IMR-90 (cell line): Measurements from ENCODE around the gene HDHD5. TPM values are rescaled to one million over a fixed set of nuclear protein-coding genes. Genes with fewer than 3 reads are reported as not detected.

Source experiments
- ATAC-seq: fragments of 200-7000 bp; cut with Tn5 transposase; 2 replicates; pipeline ENCODE4 v1.9.1; 2020; ENCODE audit warnings: low read depth, mild to moderate bottlenecking, moderate library complexity
- BruUV-seq: library from RNA; stranded (reverse); fragments of 400-500 nt; replicated peaks from 2 replicates; lab custom pipeline; 2021; lab: Mats Ljungman, UMichigan
- CTCF ChIA-PET: fragments of 300-600 bp; formaldehyde crosslinking; extraction: SDS; loops from one replicate; lab custom pipeline; 2021; ENCODE audit warnings: antibody characterized with exemption; lab: Yijun Ruan, JAX
- POLR2A ChIA-PET: fragments of 300-600 bp; sonication (Branson Sonifier 250); formaldehyde crosslinking; loops from one replicate; lab custom pipeline; 2022; ENCODE audit warnings: antibody characterized with exemption; ENCODE audit not compliant: unreplicated experiment; lab: Charles Lee
- DNase-seq: peaks from one replicate; pipeline ENCODE4 v3.0.0; 2013
- H2AFZ ChIP-seq: replicated peaks from 2 replicates; pipeline ENCODE3; 2013; ENCODE audit warnings: low read length, mild to moderate bottlenecking; ENCODE audit not compliant: poor library complexity
- H2AK5ac ChIP-seq: 2 replicates; pipeline ENCODE4 v1.6.1; 2013; ENCODE audit warnings: low read depth, low read length, inconsistent platforms
- H2AK9ac ChIP-seq: replicated peaks from 2 replicates; pipeline ENCODE3; 2013; ENCODE audit warnings: mild to moderate bottlenecking, low read depth, low read length, moderate library complexity; ENCODE audit not compliant: poor library complexity
- H2BK120ac ChIP-seq: 2 replicates; pipeline ENCODE4 v1.6.1; 2013; ENCODE audit warnings: low read depth, low read length, inconsistent platforms
- H2BK15ac ChIP-seq: 3 replicates; pipeline ENCODE4 v1.6.1; 2013; ENCODE audit warnings: low read depth, low read length, inconsistent platforms
- H2BK20ac ChIP-seq: 2 replicates; pipeline ENCODE4 v1.6.1; 2013; ENCODE audit warnings: low read depth, mild to moderate bottlenecking, inconsistent platforms, low read length, moderate library complexity
- H2BK5ac ChIP-seq: 2 replicates; pipeline ENCODE4 v1.6.1; 2013; ENCODE audit warnings: mild to moderate bottlenecking, low read depth, low read length, inconsistent platforms; ENCODE audit not compliant: poor library complexity, severe bottlenecking
- H3K14ac ChIP-seq: replicated peaks from 2 replicates; pipeline ENCODE4 v1.6.1; 2013; ENCODE audit warnings: low read depth, low read length, inconsistent platforms
- H3K18ac ChIP-seq: 2 replicates; pipeline ENCODE4 v1.6.1; 2013; ENCODE audit warnings: low read depth, low read length, control low read depth
- H3K23ac ChIP-seq: 2 replicates; pipeline ENCODE4 v1.6.1; 2013; ENCODE audit warnings: low read depth, low read length, inconsistent platforms
- H3K27ac ChIP-seq: 2 replicates; pipeline ENCODE4 v1.5.1; 2013; ENCODE audit warnings: mild to moderate bottlenecking, control low read depth, low read length; ENCODE audit not compliant: insufficient read depth
- H3K27me3 ChIP-seq: 2 replicates; pipeline ENCODE4 v1.6.1; 2013; ENCODE audit warnings: low read length; ENCODE audit not compliant: control insufficient read depth, insufficient read depth
- H3K36me3 ChIP-seq: 2 replicates; pipeline ENCODE4 v1.6.1; 2013; ENCODE audit warnings: low read length, mixed read lengths; ENCODE audit not compliant: control insufficient read depth, insufficient read depth
- H3K4ac ChIP-seq: 2 replicates; pipeline ENCODE4 v1.6.1; 2013; ENCODE audit warnings: low read depth, low read length, inconsistent platforms
- H3K4me1 ChIP-seq: 2 replicates; pipeline ENCODE4 v1.6.1; 2013; ENCODE audit warnings: low read length, mixed read lengths; ENCODE audit not compliant: control insufficient read depth, insufficient read depth
- H3K4me2 ChIP-seq: 2 replicates; pipeline ENCODE4 v1.6.1; 2013; ENCODE audit warnings: low read depth, mild to moderate bottlenecking, control low read depth, low read length, moderate library complexity
- H3K4me3 ChIP-seq: 2 replicates; pipeline ENCODE4 v1.5.1; 2013; ENCODE audit warnings: low read depth, mild to moderate bottlenecking, control low read depth, low read length, moderate library complexity; ENCODE audit not compliant: insufficient read depth
- H3K56ac ChIP-seq: 2 replicates; pipeline ENCODE4 v1.6.1; 2013; ENCODE audit warnings: low read length, inconsistent platforms; ENCODE audit not compliant: insufficient read depth; ENCODE audit errors: extremely low read depth
- H3K79me1 ChIP-seq, 2 experiments: 2 replicates each; pipeline ENCODE4 v1.6.1; 2013; ENCODE audit warnings: low read length in 2 of 2, inconsistent platforms in 1 of 2, low read depth in 1 of 2
- H3K9ac ChIP-seq: 2 replicates; pipeline ENCODE4 v1.6.1; 2013; ENCODE audit warnings: low read depth, low read length, control low read depth
- H3K9me1 ChIP-seq: 2 replicates; pipeline ENCODE4 v1.6.1; 2013; ENCODE audit warnings: low read length, inconsistent platforms; ENCODE audit not compliant: insufficient read depth
- H3K9me3 ChIP-seq: 2 replicates; pipeline ENCODE4 v1.6.1; 2013; ENCODE audit warnings: low read length; ENCODE audit not compliant: control insufficient read depth, insufficient read depth
- H4K20me1 ChIP-seq: 2 replicates; pipeline ENCODE4 v1.6.1; 2013; ENCODE audit warnings: low read length, inconsistent platforms; ENCODE audit not compliant: insufficient read depth
- H4K5ac ChIP-seq: 2 replicates; pipeline ENCODE4 v1.6.1; 2013; ENCODE audit warnings: mild to moderate bottlenecking, low read depth, low read length, control low read depth
- H4K8ac ChIP-seq, 2 experiments: 2 replicates each; pipeline ENCODE4 v1.6.1; 2013; ENCODE audit warnings: low read depth in 2 of 2, low read length in 2 of 2, control low read depth in 1 of 2, inconsistent platforms in 1 of 2
- H4K91ac ChIP-seq: 2 replicates; pipeline ENCODE4 v1.6.1; 2013; ENCODE audit warnings: low read depth, low read length, inconsistent platforms; ENCODE audit not compliant: insufficient read depth
- CTCF ChIP-seq: conservative IDR thresholded peaks from 2 replicates; pipeline ENCODE4 v1.5.1; 2012; ENCODE audit warnings: mild to moderate bottlenecking, low read depth, low read length, improper control_type of control experiment
- MAZ ChIP-seq: IDR thresholded peaks from 2 replicates; pipeline ENCODE4 v1.6.1; 2012; ENCODE audit warnings: low read depth, mild to moderate bottlenecking, low read length, improper control_type of control experiment, moderate library complexity, borderline replicate concordance
- MXI1 ChIP-seq: IDR thresholded peaks from 2 replicates; pipeline ENCODE4 v1.6.1; 2012; ENCODE audit warnings: low read depth, mild to moderate bottlenecking, low read length, moderate library complexity, borderline replicate concordance
- NFE2L2 ChIP-seq: fragments of 150-350 bp; IDR thresholded peaks from 2 replicates; pipeline ENCODE4 v1.6.1; 2016; ENCODE audit warnings: low read depth, mild to moderate bottlenecking, low read length
- RAD21 ChIP-seq: IDR thresholded peaks from 2 replicates; pipeline ENCODE4 v1.6.1; 2012; ENCODE audit warnings: low read length, improper control_type of control experiment
- WGBS, 2 experiments: methylation state at CpG; one replicate each; pipeline versions ENCODE4 v1.1.5 to v1.1.7; 2013; ENCODE audit warnings: missing lambda C conversion rate in 2 of 2; ENCODE audit not compliant: insufficient read length in 1 of 2; ENCODE audit errors: extremely low coverage in 2 of 2; 5-methylcytosine and 5-hydroxymethylcytosine counted together
- dilution Hi-C: fragments of 300-500 bp; cut with HindIII; formaldehyde crosslinking; loops from one replicate; pipeline ENCODE4 v1.14.3; 2018; ENCODE audit warnings: low sequenced_read_pairs; ENCODE audit not compliant: unreplicated experiment
- in situ Hi-C: fragments of 300-500 bp; cut with MboI; formaldehyde crosslinking; loops from 3 replicates; pipeline ENCODE4 v1.14.3; 2019; ENCODE audit warnings: low sequenced_read_pairs, inconsistent platforms, mixed read lengths
- intact Hi-C: fragments of 100-400 bp; cut with micrococcal nuclease; formaldehyde crosslinking; loops from 2 replicates; pipeline ENCODE4 v1.10.0; 2022
- polyA plus RNA-seq, 3 experiments: library from polyadenylated mRNA; depleted of rRNA; stranded (reverse); fragments of >200 nt; gene quantifications; 2 replicates each; pipeline ENCODE4 v1.2.3, GENCODE V29; 2012; ENCODE audit warnings: low replicate concordance in 1 of 3
- total RNA-seq: library from RNA; depleted of rRNA; stranded (reverse); fragments of >200 nt; gene quantifications from 2 replicates; pipeline ENCODE4 v1.2.3, GENCODE V29; 2012

Gene HDHD5
- total and polyA plus RNA-seq, 2 of the 4 experiments (the other 2 are of a cell fraction): 31.9 to 37.5 TPM

GRCh38 chr22:17194213-17194612 is 35.1 kb upstream of the HDHD5 start:
- Histone ChIP-seq H2AK5ac (no peak overlapping the region), H3K14ac (no peak overlapping the region), H4K91ac (no peak overlapping the region), H3K79me1 (no peaks in the 10 kb centered on the region), H2BK120ac (no peak overlapping the region), H2AFZ (no peak overlapping the region), H3K56ac (no peak overlapping the region), H3K27ac (no peak overlapping the region), H3K23ac (no peak overlapping the region), H3K4me3 (no peak overlapping the region), H2AK9ac (no peak overlapping the region), H3K4me1 (peaks cover 2% of the 10 kb centered on the region; the same call in 1 of the 2 replicates), H3K9me3 (no peaks in the 10 kb centered on the region), H3K9ac (no peak overlapping the region), H4K20me1 (no peaks in the 10 kb centered on the region), H3K27me3 (no peaks in the 10 kb centered on the region; the same call in 1 of the 2 replicates), H3K18ac (no peak overlapping the region), H2BK15ac (no peak overlapping the region), H3K36me3 (no peaks in the 10 kb centered on the region), H3K4me2 (no peak overlapping the region), H4K8ac (no peak overlapping the region), H4K5ac (no peak overlapping the region), H3K9me1 (no peaks in the 10 kb centered on the region), H2BK20ac (no peak overlapping the region), H2BK5ac (no peak overlapping the region), H3K4ac (no peak overlapping the region)
- TF ChIP-seq NFE2L2 (no peak), CTCF (no peak), RAD21 (no peak), MXI1 (no peak), MAZ (no peak)
- CTCF ChIA-PET: no interaction called here
- in situ Hi-C loops: no loop called here
- BruUV-seq: no TSS peak
- POLR2A ChIA-PET: no interaction called here
- dilution Hi-C loops: no loop called here
- ATAC-seq (no peak), DNase-seq (no peak)
- intact Hi-C loops: no loop called here
- WGBS, 2 experiments: 73% methylated on average over 4 of the region's 7 CpGs; no CpG with 5 or more reads in 1 of the 2 experiments
